Trophoblast cell (in vitro differentiated cells and primary cell): ENCODE results near the gene PRPH.
"Not testable (repeated sequence)": the region's sequence is repeated elsewhere in the genome, so short reads cannot be mapped to it uniquely, and the experiment has no call there.

Experiments
- DNase-seq, 2 donors: peaks; one replicate each; pipeline ENCODE4 v3.0.0-alpha.2; 2016
- H2AFZ ChIP-seq: 2 replicates; pipeline ENCODE4 v1.6.1; 2013; ENCODE audit warnings: low read length, moderate library complexity, mild to moderate bottlenecking; ENCODE audit not compliant: insufficient read depth, poor library complexity
- H2AK5ac ChIP-seq: 2 replicates; pipeline ENCODE4 v1.6.1; 2013; ENCODE audit warnings: mild to moderate bottlenecking, low read length
- H2BK120ac ChIP-seq: 2 replicates; pipeline ENCODE4 v1.6.1; 2013; ENCODE audit warnings: low read length, mild to moderate bottlenecking, moderate library complexity; ENCODE audit not compliant: insufficient read depth, poor library complexity
- H2BK12ac ChIP-seq: 2 replicates; pipeline ENCODE4 v1.6.1; 2013; ENCODE audit warnings: mild to moderate bottlenecking, low read length, moderate library complexity
- H2BK5ac ChIP-seq: 2 replicates; pipeline ENCODE4 v1.6.1; 2013; ENCODE audit warnings: low read length, low read depth, moderate library complexity, mild to moderate bottlenecking; ENCODE audit not compliant: poor library complexity
- H3K14ac ChIP-seq: 2 replicates; pipeline ENCODE4 v1.6.1; 2013; ENCODE audit warnings: mild to moderate bottlenecking, low read length
- H3K18ac ChIP-seq: 2 replicates; pipeline ENCODE4 v1.6.1; 2013; ENCODE audit warnings: mild to moderate bottlenecking, low read length
- H3K23ac ChIP-seq: 2 replicates; pipeline ENCODE4 v1.6.1; 2013; ENCODE audit warnings: low read length
- H3K27ac ChIP-seq: 2 replicates; pipeline ENCODE4 v1.5.1; 2013; ENCODE audit warnings: low read depth, mild to moderate bottlenecking, inconsistent platforms, low read length, moderate library complexity
- H3K27me3 ChIP-seq: 2 replicates; pipeline ENCODE4 v1.6.1; 2013; ENCODE audit warnings: inconsistent platforms, mild to moderate bottlenecking, low read length, moderate library complexity; ENCODE audit not compliant: insufficient read depth
- H3K36me3 ChIP-seq, 2 experiments: 1 replicate in 1 of 2; 2 replicates in 1 of 2; pipeline ENCODE4 v1.6.1; 2013; ENCODE audit warnings: low read length in 2 of 2, mild to moderate bottlenecking in 2 of 2, moderate library complexity in 1 of 2; ENCODE audit not compliant: insufficient read depth in 2 of 2, control insufficient read depth in 1 of 2
- H3K4ac ChIP-seq: 2 replicates; pipeline ENCODE4 v1.6.1; 2013; ENCODE audit warnings: low read depth, mild to moderate bottlenecking, low read length, moderate library complexity
- H3K4me1 ChIP-seq, 2 experiments: 1 replicate in 1 of 2; 2 replicates in 1 of 2; pipeline ENCODE4 v1.6.1; 2013; ENCODE audit warnings: low read length in 2 of 2, mild to moderate bottlenecking in 2 of 2, moderate library complexity in 1 of 2; ENCODE audit not compliant: insufficient read depth in 2 of 2, control insufficient read depth in 1 of 2
- H3K4me2 ChIP-seq: 2 replicates; pipeline ENCODE4 v1.6.1; 2013; ENCODE audit warnings: inconsistent platforms, mild to moderate bottlenecking, low read length, moderate library complexity
- H3K4me3 ChIP-seq: 2 replicates; pipeline ENCODE4 v1.5.1; 2013; ENCODE audit warnings: mild to moderate bottlenecking, low read depth, low read length, inconsistent platforms
- H3K79me1 ChIP-seq: one replicate; pipeline ENCODE4 v1.6.1; 2013; ENCODE audit warnings: low read length
- H3K79me2 ChIP-seq: 2 replicates; pipeline ENCODE4 v1.6.1; 2013; ENCODE audit warnings: low read length, mild to moderate bottlenecking; ENCODE audit not compliant: control insufficient read depth, insufficient read depth, poor library complexity
- H3K9ac ChIP-seq: 2 replicates; pipeline ENCODE4 v1.6.1; 2013; ENCODE audit warnings: mild to moderate bottlenecking, low read length
- H3K9me3 ChIP-seq: 2 replicates; pipeline ENCODE4 v1.6.1; 2013; ENCODE audit warnings: low read depth, mild to moderate bottlenecking, control low read depth, inconsistent platforms, low read length; ENCODE audit not compliant: insufficient read depth
- H4K12ac ChIP-seq: 2 replicates; pipeline ENCODE4 v1.6.1; 2013; ENCODE audit warnings: low read depth, mild to moderate bottlenecking, low read length, moderate library complexity
- H4K8ac ChIP-seq: 2 replicates; pipeline ENCODE4 v1.6.1; 2013; ENCODE audit warnings: low read depth, mild to moderate bottlenecking, low read length, moderate library complexity
- H4K91ac ChIP-seq: one replicate; pipeline ENCODE4 v1.6.1; 2013; ENCODE audit warnings: low read depth, mild to moderate bottlenecking, low read length, moderate library complexity
- WGBS: extraction: QIAGEN DNeasy Blood & Tissue Kit; methylation state at CpG from one replicate; pipeline ENCODE4 v1.1.7; 2013; ENCODE audit warnings: missing lambda C conversion rate; ENCODE audit not compliant: insufficient read length, insufficient coverage; ENCODE audit errors: extremely low coverage; 5-methylcytosine and 5-hydroxymethylcytosine counted together

PRPH gene

GRCh38 chr12:49310451-49311000 is 15.6 kb downstream of the PRPH start:
- not testable (repeated sequence) for H3K9me3 ChIP-seq, H2BK12ac ChIP-seq, H3K79me1 ChIP-seq, DNase-seq, H3K4me2 ChIP-seq, H3K4me1 ChIP-seq, H4K8ac ChIP-seq, H3K23ac ChIP-seq, H3K18ac ChIP-seq, H3K27ac ChIP-seq, H2AK5ac ChIP-seq, H4K91ac ChIP-seq, H2BK120ac ChIP-seq, H3K36me3 ChIP-seq, H2BK5ac ChIP-seq, H3K4ac ChIP-seq, H3K9ac ChIP-seq, H3K27me3 ChIP-seq, H3K14ac ChIP-seq, H3K79me2 ChIP-seq, H2AFZ ChIP-seq, H4K12ac ChIP-seq, H3K4me3 ChIP-seq
- no CpG with 5 or more reads among the region's 3 CpGs for WGBS

GRCh38 chr12:49314811-49315210 is 19.9 kb downstream of the PRPH start:
- H3K36me3 ChIP-seq, result no peaks in the 10 kb centered on the region
- no peaks in the 10 kb centered on the region for H3K4me1 ChIP-seq
- no peaks in the 10 kb centered on the region for H3K79me1 ChIP-seq
- no peak overlapping the region for H3K9ac ChIP-seq
- H4K12ac ChIP-seq, result no peak overlapping the region
- H3K18ac ChIP-seq, result no peak overlapping the region
- no peak overlapping the region for H2AK5ac ChIP-seq
- no peaks in the 10 kb centered on the region for H3K27me3 ChIP-seq
- WGBS, result no CpG with 5 or more reads among the region's 1 CpG
- no peaks in the 10 kb centered on the region for H3K9me3 ChIP-seq
- no peak for DNase-seq
- no peak overlapping the region for H3K4me3 ChIP-seq
- H4K91ac ChIP-seq, result no peak overlapping the region
- H2BK5ac ChIP-seq, result no peak overlapping the region
- H2BK12ac ChIP-seq, result no peak overlapping the region
- H3K79me2 ChIP-seq, result no peaks in the 10 kb centered on the region
- H3K14ac ChIP-seq, result no peak overlapping the region
- no peak overlapping the region for H3K4me2 ChIP-seq
- H4K8ac ChIP-seq, result no peak overlapping the region
- no peak overlapping the region for H3K23ac ChIP-seq
- H2BK120ac ChIP-seq, result no peak overlapping the region
- no peak overlapping the region for H3K27ac ChIP-seq
- H2AFZ ChIP-seq, result no peak overlapping the region
- H3K4ac ChIP-seq, result no peak overlapping the region

- not testable (repeated sequence) for H3K27me3 ChIP-seq, H3K9me3 ChIP-seq, H2BK120ac ChIP-seq, H2AK5ac ChIP-seq, H2AFZ ChIP-seq, H3K14ac ChIP-seq, H3K4me3 ChIP-seq, H4K12ac ChIP-seq, H3K18ac ChIP-seq, H3K9ac ChIP-seq, H2BK5ac ChIP-seq, H2BK12ac ChIP-seq, H3K27ac ChIP-seq, H4K8ac ChIP-seq, H3K79me2 ChIP-seq, H3K4ac ChIP-seq, H4K91ac ChIP-seq, H3K79me1 ChIP-seq, H3K36me3 ChIP-seq, H3K4me1 ChIP-seq, H3K23ac ChIP-seq, DNase-seq, H3K4me2 ChIP-seq
- WGBS, result no CpG with 5 or more reads among the region's 10 CpGs
These were observed 22.2 kb downstream of the PRPH start for GRCh38 chr12:49317118-49317517.

GRCh38 chr12:49320411-49321103 is 25.6 kb downstream of the PRPH start:
- not testable (repeated sequence) for H2AK5ac ChIP-seq, H3K27me3 ChIP-seq, H2BK12ac ChIP-seq, H3K9me3 ChIP-seq, H2AFZ ChIP-seq, H3K4me3 ChIP-seq, H4K12ac ChIP-seq, H2BK120ac ChIP-seq, H3K9ac ChIP-seq, H3K4ac ChIP-seq, H3K79me2 ChIP-seq, H3K18ac ChIP-seq, H3K4me2 ChIP-seq, H4K91ac ChIP-seq, DNase-seq, H3K36me3 ChIP-seq, H2BK5ac ChIP-seq, H3K23ac ChIP-seq, H3K14ac ChIP-seq, H4K8ac ChIP-seq, H3K79me1 ChIP-seq, H3K27ac ChIP-seq
- peaks cover 11 to 13% of the 10 kb centered on the region in 2 experiments for H3K4me1 ChIP-seq
- no CpG with 5 or more reads among the region's 9 CpGs for WGBS
